MG63 (cell line): ENCODE data around the gene ADORA2A. TPM values are rescaled to one million over a fixed set of nuclear protein-coding genes. Genes with fewer than 3 reads are reported as not detected.

Experiments used
- DNase-seq: peaks from one replicate; pipeline ENCODE4 v3.0.0-alpha.2; 2020
- H3K27me3 ChIP-seq: fragments of 250-450 bp; sonication (Bioruptor Pico); 2 replicates; pipeline ENCODE4 v1.5.1; 2020; ENCODE audit warnings: mild to moderate bottlenecking, moderate library complexity
- H3K36me3 ChIP-seq: fragments of 250-450 bp; sonication (Bioruptor Pico); 2 replicates; pipeline ENCODE4 v1.5.1; 2020; ENCODE audit warnings: mild to moderate bottlenecking, moderate library complexity
- H3K4me3 ChIP-seq: fragments of 250-450 bp; sonication (Bioruptor Pico); 2 replicates; pipeline ENCODE4 v1.5.1; 2020; ENCODE audit warnings: mild to moderate bottlenecking, moderate library complexity
- H3K9me3 ChIP-seq: fragments of 250-450 bp; sonication (Bioruptor Pico); 2 replicates; pipeline ENCODE4 v1.5.1; 2020; ENCODE audit warnings: mild to moderate bottlenecking, moderate library complexity
- total RNA-seq: library from RNA; depleted of rRNA; stranded (reverse); fragments of >200 nt; shearing (Covaris generic); gene quantifications from 2 replicates; pipeline ENCODE4 v1.2.3, GENCODE V29; 2014; ENCODE audit warnings: low replicate concordance

ADORA2A gene
- total RNA-seq, 1 experiment from 2014 or later, result 0.16 TPM

DNA sequence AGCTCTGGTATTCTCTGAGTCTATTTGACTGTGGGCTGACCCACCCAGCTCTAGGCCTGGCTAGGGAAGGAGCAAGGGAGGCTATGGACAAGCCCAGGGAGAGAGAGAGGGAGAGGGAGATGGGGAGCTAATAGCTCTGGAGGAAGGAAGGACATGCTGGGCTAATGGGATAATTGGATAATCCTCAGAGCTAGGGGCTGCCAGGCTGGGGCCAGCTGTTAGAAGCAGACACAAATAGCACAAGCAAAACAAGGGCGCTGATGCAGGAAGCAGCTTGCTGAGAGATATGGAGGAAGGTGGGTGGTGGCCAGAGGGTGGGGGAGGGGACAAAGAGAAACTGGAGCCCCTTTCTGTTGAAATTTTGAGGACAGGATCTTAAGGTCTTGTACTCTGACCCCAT, 23.2 kb downstream of the ADORA2A start:
- no peaks in the 10 kb centered on the region for H3K36me3 ChIP-seq
- H3K4me3 ChIP-seq, result no peak overlapping the region
- peaks cover 6% of the 10 kb centered on the region; the same call in 1 of the 2 replicates for H3K9me3 ChIP-seq
- no peak for DNase-seq
- H3K27me3 ChIP-seq, result no peaks in the 10 kb centered on the region

DNA sequence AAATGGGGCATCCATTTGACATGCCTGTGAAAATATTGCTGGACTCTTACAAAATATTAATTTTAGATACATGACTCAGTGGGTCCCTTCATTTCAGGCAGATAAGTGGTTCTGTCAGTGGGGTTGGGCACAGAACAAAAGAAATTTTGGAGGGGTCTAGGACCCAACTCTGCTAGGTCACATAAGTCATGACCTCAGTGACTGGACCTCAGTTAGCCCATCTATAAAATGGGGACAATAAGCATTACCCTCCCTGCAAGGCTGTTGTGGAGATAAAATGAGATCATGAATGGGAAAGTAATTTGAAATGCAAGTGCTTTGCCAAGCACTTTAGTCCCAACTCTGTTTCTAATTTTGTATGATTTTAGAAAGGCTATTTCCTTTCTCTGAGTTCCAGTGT, 23.8 kb downstream of the ADORA2A start:
- Histone ChIP-seq H3K9me3 (peaks cover 6% of the 10 kb centered on the region; the same call in 1 of the 2 replicates), H3K36me3 (no peaks in the 10 kb centered on the region), H3K27me3 (no peaks in the 10 kb centered on the region), H3K4me3 (no peak overlapping the region)
- no peak for DNase-seq

DNA sequence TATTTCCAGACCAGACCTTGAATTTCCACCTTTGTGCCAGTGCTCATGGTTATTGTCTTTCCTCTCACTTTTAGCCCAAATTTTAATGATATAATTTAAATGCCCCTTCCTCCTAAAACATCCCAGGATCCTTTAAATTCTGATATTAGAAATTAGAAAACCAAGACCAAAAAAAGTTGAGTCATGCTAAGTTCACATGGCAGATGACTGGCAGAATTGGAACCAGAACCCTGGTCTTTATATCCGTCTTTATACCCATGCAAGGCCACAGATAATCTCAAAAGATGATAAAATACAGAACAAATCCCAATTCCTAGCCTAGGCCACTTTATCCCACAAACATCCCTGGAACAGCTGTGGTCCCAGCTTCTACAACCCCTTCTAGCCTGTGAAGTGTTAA, 26.5 kb downstream of the ADORA2A start:
- Histone ChIP-seq H3K4me3 (no peak overlapping the region), H3K27me3 (no peaks in the 10 kb centered on the region), H3K9me3 (peaks cover 6% of the 10 kb centered on the region; the same call in 1 of the 2 replicates), H3K36me3 (no peaks in the 10 kb centered on the region)
- DNase-seq, result no peak

DNA sequence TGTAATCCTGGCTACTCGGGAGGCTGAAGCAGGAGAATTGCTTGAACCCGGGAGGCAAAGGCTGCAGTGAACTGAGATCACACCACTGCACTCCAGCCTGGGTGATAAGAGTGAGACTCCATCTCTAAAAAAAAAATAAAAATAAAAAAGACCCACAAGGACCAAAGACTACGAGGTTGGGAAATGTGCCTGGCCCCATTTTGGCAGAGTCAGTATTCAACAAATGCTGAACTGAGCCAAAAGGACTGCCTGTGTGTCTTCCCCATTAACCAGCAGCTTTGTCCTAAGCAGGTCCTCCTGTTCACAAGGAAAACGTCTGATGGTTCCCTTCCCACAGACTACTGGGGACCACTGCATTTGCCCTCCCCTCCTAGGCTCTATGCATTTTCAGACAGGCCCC, 27.6 kb downstream of the ADORA2A start:
- no peak overlapping the region for H3K4me3 ChIP-seq

DNA sequence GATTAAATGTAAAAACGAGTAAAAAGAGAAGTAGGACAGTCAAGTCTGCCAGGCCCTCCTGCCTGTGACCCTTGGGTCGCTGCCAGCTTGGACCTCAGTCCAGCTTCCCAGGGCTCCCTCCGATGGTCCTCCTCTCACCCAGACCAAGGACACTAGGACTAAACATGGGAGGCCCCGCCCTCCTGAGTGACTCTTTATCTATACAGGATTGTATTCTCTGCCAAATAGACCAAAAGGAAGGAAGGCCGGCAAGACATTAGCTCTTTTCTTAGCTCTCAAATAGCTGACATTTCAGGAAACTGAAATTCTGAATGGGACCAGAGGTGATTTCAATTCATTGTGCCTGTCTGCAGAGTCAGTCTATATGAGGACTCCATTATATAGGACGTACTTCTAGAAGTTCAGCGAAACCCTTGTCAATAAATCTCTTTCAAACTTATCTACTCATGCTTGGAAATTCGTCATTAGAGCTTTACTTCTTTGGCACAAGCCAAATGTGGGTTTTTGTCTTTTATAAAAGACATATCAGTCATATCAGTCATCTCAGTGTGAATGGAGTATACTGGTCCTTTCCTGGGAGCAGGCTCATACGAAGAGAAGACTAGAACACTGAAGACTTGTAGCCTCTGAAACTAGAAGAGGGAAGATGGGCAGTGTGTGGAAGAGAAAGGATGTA, 28.5 kb downstream of the ADORA2A start:
- Histone ChIP-seq H3K9me3 (peaks cover 6% of the 10 kb centered on the region; the same call in 1 of the 2 replicates), H3K4me3 (no peak overlapping the region), H3K27me3 (no peaks in the 10 kb centered on the region), H3K36me3 (no peaks in the 10 kb centered on the region)
- no peak for DNase-seq

More for the DNA sequence above, 27.6 kb downstream of the ADORA2A start:
- Histone ChIP-seq H3K9me3 (peaks cover 6% of the 10 kb centered on the region; the same call in 1 of the 2 replicates), H3K36me3 (no peaks in the 10 kb centered on the region), H3K27me3 (no peaks in the 10 kb centered on the region)
- DNase-seq, result no peak

DNA sequence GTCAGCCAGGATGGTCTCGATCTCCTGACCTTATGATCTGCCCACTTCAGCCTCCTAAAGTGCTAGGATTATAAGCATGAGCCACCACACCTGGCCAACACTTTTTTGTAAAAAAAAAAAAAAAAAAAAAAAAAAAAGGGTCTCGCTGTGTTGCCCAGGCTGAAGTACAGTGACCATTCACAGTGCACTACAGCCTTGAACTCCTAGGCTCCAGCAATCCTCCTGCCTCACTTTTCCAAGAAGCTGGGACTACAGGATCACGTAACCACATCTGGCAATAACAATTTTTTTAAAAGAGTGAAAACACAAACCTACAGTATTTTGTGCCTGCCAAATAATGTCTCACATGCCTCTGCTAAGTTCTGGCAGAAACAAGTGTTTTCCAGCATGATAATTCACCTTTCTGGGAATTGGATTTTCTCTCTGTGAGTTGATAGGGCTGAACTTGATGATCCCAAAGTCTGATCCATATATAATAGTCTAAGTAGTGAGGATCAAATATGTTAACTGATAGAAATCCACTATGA, 30.6 kb downstream of the ADORA2A start:
- DNase-seq, result no peak
- Histone ChIP-seq H3K4me3 (no peak overlapping the region), H3K9me3 (no peaks in the 10 kb centered on the region)

DNA sequence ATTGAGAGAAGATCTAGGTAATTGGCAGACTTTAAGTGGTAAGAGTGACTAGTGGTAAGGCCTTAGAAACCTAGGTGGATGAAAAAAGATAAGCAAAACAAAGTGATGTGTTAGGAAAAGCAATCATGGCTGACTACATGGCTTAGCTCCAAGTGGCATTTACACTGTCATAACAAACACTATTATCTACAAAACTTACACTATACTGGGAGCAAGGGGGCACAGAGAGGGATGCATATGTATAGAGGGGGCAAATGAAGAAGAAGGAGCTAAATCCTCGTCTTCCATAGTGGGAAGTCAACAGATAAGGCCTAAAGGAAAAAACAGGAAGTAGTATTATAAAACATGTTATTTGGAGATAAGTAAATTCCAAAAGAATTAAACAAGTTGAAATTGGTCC, 32.5 kb downstream of the ADORA2A start:
- Histone ChIP-seq H3K9me3 (no peaks in the 10 kb centered on the region), H3K27me3 (no peaks in the 10 kb centered on the region), H3K36me3 (no peaks in the 10 kb centered on the region), H3K4me3 (no peak overlapping the region)
- DNase-seq, result no peak

More for the DNA sequence above, 30.6 kb downstream of the ADORA2A start:
- H3K27me3 ChIP-seq, result no peaks in the 10 kb centered on the region
- H3K36me3 ChIP-seq, result no peaks in the 10 kb centered on the region

DNA sequence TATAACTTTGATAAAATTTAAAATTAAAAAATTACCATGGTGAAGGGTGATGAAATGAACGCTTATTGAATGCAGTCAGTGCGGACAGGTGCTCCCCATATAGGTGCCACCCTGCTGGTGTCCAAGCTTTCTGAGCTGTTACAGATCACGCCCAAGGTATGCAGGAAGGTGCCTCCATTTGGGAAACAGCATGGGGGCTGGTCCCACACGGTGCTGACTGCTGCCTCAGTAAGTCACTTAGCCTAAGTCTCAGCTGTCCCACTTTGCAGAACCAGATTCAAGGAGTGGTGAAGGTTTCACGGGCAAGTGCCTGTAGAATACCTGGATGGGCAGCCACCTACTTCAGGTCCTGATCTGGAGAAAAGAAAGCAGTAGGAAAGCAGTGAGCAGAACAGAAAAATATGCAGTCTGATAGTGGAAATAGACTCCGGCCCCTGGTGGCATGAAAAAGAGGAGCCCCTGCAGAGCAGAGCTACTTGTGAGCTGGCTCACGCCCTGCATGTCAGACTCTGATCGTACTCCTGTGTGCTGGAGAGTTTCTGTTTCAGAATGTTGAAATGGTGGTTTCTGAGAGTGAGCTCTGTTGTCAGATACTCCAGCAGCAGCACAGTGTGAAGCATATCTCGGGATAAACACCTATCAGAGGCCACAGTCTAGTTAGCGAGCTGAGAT, 33.2 kb downstream of the ADORA2A start:
- Histone ChIP-seq H3K9me3 (no peaks in the 10 kb centered on the region), H3K4me3 (no peak overlapping the region), H3K36me3 (no peaks in the 10 kb centered on the region), H3K27me3 (no peaks in the 10 kb centered on the region)
- no peak for DNase-seq

DNA sequence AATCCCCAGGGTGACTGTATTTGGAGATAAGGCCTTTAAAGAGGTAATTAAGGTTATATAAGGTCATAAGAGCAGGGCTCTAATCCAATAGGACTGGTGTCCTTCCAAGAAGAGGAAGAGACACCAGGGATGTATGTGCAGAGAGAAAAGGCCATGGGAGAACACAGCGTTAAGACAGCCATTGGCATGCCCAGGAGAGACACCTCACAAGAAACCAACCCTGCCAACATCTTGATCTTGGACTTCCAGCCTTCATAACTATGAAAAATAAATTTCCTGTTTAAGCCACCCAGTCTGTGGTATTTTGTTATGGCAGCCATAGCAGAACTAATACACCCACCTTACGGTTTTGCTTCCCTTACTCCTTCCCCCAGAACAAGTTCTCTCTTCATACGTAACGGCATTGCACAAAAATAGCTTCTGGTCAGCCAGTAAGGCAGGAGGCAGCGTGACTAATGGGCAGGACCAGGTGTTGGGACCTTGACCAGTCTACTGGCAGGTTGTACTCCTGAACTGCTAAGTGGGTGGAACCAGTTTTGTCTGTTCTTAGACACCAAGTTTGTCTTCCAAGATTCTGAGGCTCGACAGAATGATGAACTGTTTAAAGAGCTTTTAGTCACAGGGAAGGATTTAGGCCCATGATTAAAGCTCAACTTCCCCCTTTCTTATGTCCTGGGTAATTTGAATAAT, 35.8 kb downstream of the ADORA2A start:
- no peaks in the 10 kb centered on the region for H3K27me3 ChIP-seq
- H3K36me3 ChIP-seq, result no peaks in the 10 kb centered on the region
- H3K4me3 ChIP-seq, result no peak overlapping the region
- no peaks in the 10 kb centered on the region for H3K9me3 ChIP-seq
- DNase-seq, result no peak

DNA sequence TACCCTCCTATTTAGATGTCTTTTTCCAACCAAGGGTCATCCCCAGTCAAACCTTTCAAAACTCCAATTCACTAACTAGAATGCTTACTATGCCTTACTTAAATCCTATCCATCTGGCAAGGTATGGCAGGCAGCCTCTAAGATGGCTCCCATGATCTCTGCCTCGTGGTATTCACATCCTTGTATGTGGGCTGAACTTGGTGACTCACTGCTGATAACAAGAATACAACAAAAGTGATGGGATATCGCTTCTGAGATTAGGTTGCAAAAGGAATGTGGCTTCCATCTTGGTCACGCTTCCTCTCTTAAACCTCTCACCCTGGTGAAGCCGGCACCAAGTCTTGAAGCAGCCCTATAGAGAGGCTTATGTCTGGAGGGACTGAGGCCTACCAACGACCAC, 38.2 kb downstream of the ADORA2A start:
- peak; percentile 32 for DNase-seq
- no peak overlapping the region for H3K4me3 ChIP-seq

DNA sequence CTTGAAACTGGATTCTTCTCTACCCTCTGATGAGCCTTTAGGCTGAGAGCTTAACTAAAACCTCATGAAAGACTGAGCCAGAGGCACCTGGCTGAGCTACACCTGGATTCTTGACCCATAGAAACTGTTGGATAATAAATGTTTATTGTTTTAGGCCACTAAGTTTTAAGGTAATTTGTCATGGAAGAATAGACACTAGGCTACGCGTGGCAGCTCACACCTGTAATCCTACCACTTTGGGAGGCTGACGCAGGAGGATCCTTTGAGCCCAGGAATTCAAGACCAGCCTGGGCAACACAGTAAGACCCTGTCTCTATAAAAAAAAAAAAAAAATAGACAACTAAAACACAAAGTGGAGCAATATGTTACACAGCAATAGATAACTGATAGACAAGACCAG, 38.6 kb downstream of the ADORA2A start:
- no peaks in the 10 kb centered on the region for H3K27me3 ChIP-seq
- no peaks in the 10 kb centered on the region for H3K9me3 ChIP-seq
- H3K36me3 ChIP-seq, result no peaks in the 10 kb centered on the region
- DNase-seq, result no peak
- no peak overlapping the region for H3K4me3 ChIP-seq

More for the DNA sequence above, 38.2 kb downstream of the ADORA2A start:
- Histone ChIP-seq H3K27me3 (no peaks in the 10 kb centered on the region), H3K9me3 (no peaks in the 10 kb centered on the region), H3K36me3 (no peaks in the 10 kb centered on the region)

DNA sequence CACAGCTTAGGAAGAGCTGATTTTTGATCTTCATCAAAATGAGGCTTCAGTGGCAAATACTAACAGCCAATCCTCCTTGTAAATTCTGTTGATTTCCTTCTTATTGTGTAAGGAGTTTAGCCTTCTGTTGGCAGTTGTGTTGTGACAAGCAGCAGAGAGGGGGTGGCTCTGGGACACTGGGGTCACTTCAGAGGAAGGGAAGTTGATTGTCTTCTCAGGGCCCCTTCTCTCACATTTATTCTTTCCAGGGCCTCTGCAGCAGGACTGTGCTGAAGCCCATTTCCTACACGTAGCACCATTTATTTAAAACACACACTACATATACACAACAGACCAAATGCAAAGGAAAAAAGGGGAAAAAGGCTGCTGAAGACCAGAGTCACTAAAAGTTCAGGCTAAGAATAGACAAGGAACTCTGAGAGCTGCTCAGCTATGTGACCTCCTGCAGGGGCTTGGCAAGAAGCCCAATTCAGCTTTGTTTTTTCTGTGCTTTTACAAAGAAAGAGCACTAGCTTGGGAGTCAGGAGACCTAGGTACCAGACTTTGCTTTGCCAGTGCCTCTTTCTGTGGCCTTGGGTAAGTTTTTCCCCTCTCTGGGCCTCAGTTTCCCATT, 39.4 kb downstream of the ADORA2A start:
- Histone ChIP-seq H3K27me3 (no peaks in the 10 kb centered on the region), H3K36me3 (no peaks in the 10 kb centered on the region), H3K9me3 (no peaks in the 10 kb centered on the region), H3K4me3 (no peak overlapping the region)
- peak; percentile 41 for DNase-seq

DNA sequence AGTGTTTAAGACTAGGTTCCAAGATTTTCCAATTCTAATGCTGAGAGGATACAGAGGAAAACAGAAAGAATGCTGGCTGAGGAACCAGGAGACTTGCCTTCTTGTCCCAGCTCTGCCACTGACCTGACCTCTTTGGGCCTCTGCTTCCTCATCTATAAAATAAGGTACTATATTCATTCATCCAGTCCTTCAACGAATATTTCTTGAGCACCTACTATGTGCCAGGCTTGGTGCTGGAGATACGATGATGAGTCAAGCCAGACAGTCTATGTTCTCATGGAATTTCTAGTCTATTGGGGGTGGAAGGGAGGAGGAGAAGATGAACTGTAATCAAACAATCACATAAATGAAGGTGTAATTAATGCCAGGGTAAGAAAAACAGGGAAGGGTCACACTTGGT, 39.9 kb downstream of the ADORA2A start:
- no peaks in the 10 kb centered on the region for H3K36me3 ChIP-seq
- no peaks in the 10 kb centered on the region for H3K27me3 ChIP-seq
- H3K4me3 ChIP-seq, result no peak overlapping the region
- H3K9me3 ChIP-seq, result no peaks in the 10 kb centered on the region
- DNase-seq, result no peak

DNA sequence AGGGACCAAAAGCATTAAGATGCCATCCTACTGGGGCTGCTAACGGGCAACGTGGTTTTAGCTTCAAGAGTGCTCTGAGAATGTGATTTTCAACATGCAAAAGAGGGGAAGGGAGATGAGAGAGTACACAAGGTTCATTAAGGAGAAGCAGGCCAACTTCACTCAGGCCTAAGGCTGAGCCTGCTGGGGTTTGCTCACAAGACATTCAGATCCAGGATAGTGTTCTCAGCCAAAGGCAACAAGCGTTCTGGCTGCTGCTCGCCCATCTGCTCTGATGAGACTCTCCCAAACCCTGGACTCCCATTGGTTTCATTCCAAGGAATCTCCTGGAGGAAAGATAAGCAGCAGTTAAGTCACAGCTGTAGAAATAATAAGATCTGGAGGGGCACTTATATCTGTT, 44.2 kb downstream of the ADORA2A start:
- Histone ChIP-seq H3K4me3 (no peak overlapping the region), H3K9me3 (peaks cover 2% of the 10 kb centered on the region; the same call in 1 of the 2 replicates), H3K36me3 (no peaks in the 10 kb centered on the region), H3K27me3 (no peaks in the 10 kb centered on the region)
- peak; percentile 86 for DNase-seq

DNA sequence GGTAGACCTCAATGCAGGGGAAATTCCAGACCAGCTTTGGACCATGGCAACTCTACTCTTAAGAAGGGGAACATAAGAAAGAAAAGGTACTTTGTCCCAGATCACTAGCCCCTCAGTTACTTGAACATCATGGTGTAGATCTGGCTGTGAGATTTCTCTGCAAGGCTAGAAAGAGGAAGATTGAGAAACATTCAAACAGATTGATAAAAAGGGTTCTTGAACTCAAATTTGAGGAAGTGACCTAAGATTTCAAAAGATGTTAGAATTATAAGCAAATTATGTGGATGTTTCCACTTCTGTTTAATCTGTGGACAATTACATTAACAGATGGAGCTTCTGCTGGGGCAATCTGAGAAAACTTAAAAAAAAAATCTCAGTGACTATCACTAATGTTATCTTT, 45.9 kb downstream of the ADORA2A start:
- Histone ChIP-seq H3K4me3 (no peak overlapping the region), H3K9me3 (peaks cover 2% of the 10 kb centered on the region; the same call in 1 of the 2 replicates), H3K36me3 (no peaks in the 10 kb centered on the region), H3K27me3 (no peaks in the 10 kb centered on the region)
- DNase-seq, result no peak

DNA sequence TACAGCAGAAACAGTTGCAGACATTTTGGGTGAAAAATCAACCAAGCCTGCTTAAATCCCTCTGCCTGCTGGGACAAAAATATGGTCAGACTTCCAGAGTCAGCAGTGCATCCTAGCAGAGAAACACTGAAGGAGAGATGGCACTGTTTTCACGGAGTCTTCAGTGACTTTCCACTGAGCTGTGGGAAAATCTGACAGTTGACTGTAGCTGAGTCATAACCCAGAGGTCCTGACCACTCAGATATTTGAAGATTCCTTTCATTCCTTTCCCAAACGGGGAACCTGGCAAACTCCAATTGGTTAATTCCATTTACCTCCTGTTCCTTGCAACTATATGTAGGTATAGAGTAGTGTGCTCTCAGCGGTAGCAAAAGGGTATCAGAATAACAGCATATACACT, 46.8 kb downstream of the ADORA2A start:
- Histone ChIP-seq H3K36me3 (no peaks in the 10 kb centered on the region), H3K4me3 (no peak overlapping the region), H3K9me3 (peaks cover 2% of the 10 kb centered on the region; the same call in 1 of the 2 replicates), H3K27me3 (no peaks in the 10 kb centered on the region)
- peak; percentile 54 for DNase-seq
